ENCODE results near the gene ABCC6. TPM values are rescaled to one million over a fixed set of nuclear protein-coding genes. Genes with fewer than 3 reads are reported as not detected.

The ABCC6 gene
- polyA plus RNA-seq, 1 of the 3 experiments (the other 2 are of a cell fraction) = 0.71 TPM

DNA sequence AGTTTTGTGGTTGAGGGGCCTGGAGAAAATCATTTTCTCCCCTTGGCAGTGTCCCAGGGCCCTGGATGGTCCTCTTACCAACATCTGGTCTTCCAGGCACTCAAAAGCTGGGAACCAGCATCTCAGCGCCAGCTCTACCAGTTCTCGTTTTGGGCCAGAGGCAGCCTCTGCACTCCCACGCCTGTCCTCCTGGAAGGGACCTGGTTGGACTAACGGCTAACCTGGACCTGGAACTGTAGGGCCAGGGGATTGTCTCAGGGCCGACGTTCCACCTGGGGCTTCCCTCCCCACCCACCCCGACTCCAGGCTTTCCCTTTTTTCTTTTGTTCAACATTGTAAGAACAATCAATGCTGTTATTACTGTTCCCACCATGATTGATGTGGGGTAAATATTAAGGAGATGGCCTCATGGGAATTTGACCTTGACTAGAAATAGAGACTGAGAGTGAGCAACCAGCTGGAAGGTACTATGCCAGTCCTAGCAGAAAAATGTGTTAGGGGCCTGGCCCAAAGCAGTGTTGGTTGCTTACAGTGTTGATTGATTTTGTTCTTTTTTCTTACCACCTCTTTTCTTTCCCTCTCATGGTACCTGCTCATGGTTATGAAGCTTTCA, 81.4 kb downstream of the ABCC6 start:
- Histone ChIP-seq H3K9me2 (no peaks in the 10 kb centered on the region), H3K4me2 (no peak overlapping the region), H3K9ac (no peak overlapping the region), H3K4me3 (ENCODE audit: low read depth in 2 of 2, low read length in 1 of 2) (no peak overlapping the region), H3K79me2 (ENCODE audit: insufficient read depth) (no peaks in the 10 kb centered on the region), H3K9me3 (no peaks in the 10 kb centered on the region), H3F3A (replicated peaks; ENCODE audit: insufficient read depth) (peaks cover 3% of the 10 kb centered on the region), H3K27me3 (ENCODE audit: insufficient read depth) (no peaks in the 10 kb centered on the region), H3K27ac (ENCODE audit: low read depth in 2 of 2, low read length in 1 of 2) (no peak overlapping the region), H2AFZ (ENCODE audit: low read depth) (no peak overlapping the region), H3K36me3 (replicated peaks in 1 of 2; ENCODE audit: control insufficient read depth in 1 of 2, insufficient read depth in 2 of 2, low read length in 1 of 2) (peaks cover 29 to 32% of the 10 kb centered on the region in 2 experiments), H3K4me1 (ENCODE audit: control insufficient read depth in 1 of 2, insufficient read depth in 2 of 2, low read depth in 1 of 2, low read length in 1 of 2) (peaks cover 0 to 23% of the 10 kb centered on the region in 2 experiments; a peak in 1 of 4 replicates), H4K20me1 (ENCODE audit: insufficient read depth) (no peaks in the 10 kb centered on the region)
- POLR2A ChIA-PET = no interaction called here
- 83% methylated on average over 7 of the region's 7 CpGs for WGBS (ENCODE audit: low lambda C conversion rate)
- TF ChIP-seq MAX (IDR thresholded peaks at IDR 0.05; ENCODE audit: low read depth) = no peak
- TF ChIP-seq SIN3A (IDR thresholded peaks at IDR 0.05; ENCODE audit: borderline replicate concordance, low read depth, low read length) = no peak
- TF ChIP-seq NFIC (IDR thresholded peaks at IDR 0.05; ENCODE audit: borderline replicate concordance) = no peak
- no peak for TF ChIP-seq RFX5 (IDR thresholded peaks at IDR 0.05; ENCODE audit: low read length)
- no peak for TF ChIP-seq USF2 (IDR thresholded peaks at IDR 0.05; ENCODE audit: borderline replicate concordance, low read depth, low read length)
- no peak for TF ChIP-seq RCOR1 (IDR thresholded peaks at IDR 0.05; ENCODE audit: low read length)
- no peak for TF ChIP-seq POLR2AphosphoS5 (IDR thresholded peaks at IDR 0.05; ENCODE audit: low read depth, low read length)
- no peak for TF ChIP-seq GABPA (IDR thresholded peaks at IDR 0.05; ENCODE audit: low read depth)
- TF ChIP-seq CHD2 (IDR thresholded peaks at IDR 0.05; ENCODE audit: low read length, partially characterized antibody) = no peak
- TF ChIP-seq GATA2 (CRISPR knock-in tag; IDR thresholded peaks at IDR 0.05) = no peak
- TF ChIP-seq RAD21 (IDR thresholded peaks at IDR 0.05; ENCODE audit: low read length) = no peak
- TF ChIP-seq TAF1 (IDR thresholded peaks at IDR 0.05; ENCODE audit: borderline replicate concordance, low read depth, low read length) = no peak
- no peak for TF ChIP-seq MEF2A (IDR thresholded peaks at IDR 0.05; ENCODE audit: borderline replicate concordance, low read depth)
- no peak for DNase-seq
- CTCF ChIA-PET = interaction anchor here (1.0 to 1.8 kb wide), 4 partner anchors 9 to 29 kb away, joined by 3 to 4 read pairs (median 4); no protein-coding TSS in a partner anchor

DNA sequence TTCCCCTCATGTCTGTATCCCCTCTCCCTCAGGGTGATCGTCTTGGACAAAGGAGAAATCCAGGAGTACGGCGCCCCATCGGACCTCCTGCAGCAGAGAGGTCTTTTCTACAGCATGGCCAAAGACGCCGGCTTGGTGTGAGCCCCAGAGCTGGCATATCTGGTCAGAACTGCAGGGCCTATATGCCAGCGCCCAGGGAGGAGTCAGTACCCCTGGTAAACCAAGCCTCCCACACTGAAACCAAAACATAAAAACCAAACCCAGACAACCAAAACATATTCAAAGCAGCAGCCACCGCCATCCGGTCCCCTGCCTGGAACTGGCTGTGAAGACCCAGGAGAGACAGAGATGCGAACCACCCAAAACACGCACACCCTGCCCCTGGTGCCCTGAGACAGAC, 82.2 kb downstream of the ABCC6 start:
- H3F3A ChIP-seq (replicated peaks; ENCODE audit: insufficient read depth) = peaks cover 3% of the 10 kb centered on the region
- peaks cover 29 to 39% of the 10 kb centered on the region in 2 experiments for H3K36me3 ChIP-seq (replicated peaks in 1 of 2; ENCODE audit: control insufficient read depth in 1 of 2, insufficient read depth in 2 of 2, low read length in 1 of 2)
- no peaks in the 10 kb centered on the region for H3K9me2 ChIP-seq
- no peaks in the 10 kb centered on the region for H4K20me1 ChIP-seq (ENCODE audit: insufficient read depth)
- ChIA-PET POLR2A (interaction anchor here (0.6 kb wide), 1 partner anchor 1129 kb away, joined by 3 read pairs; no protein-coding TSS in a partner anchor), CTCF (interaction anchor here (0.8 to 1.7 kb wide), 2 partner anchors 14 to 19 kb away, joined by 3 to 4 read pairs; no protein-coding TSS in a partner anchor)
- no peaks in the 10 kb centered on the region for H3K9me3 ChIP-seq
- H3K27me3 ChIP-seq (ENCODE audit: insufficient read depth) = no peaks in the 10 kb centered on the region
- H3K4me2 ChIP-seq = no peak overlapping the region
- H2AFZ ChIP-seq (ENCODE audit: low read depth) = no peak overlapping the region
- WGBS (ENCODE audit: low lambda C conversion rate) = 95% methylated on average over 6 of the region's 11 CpGs
- no peak for TF ChIP-seq GATA2 (CRISPR knock-in tag; IDR thresholded peaks at IDR 0.05)
- no peak for TF ChIP-seq NRF1 (IDR thresholded peaks at IDR 0.05; ENCODE audit: low read depth, low read length)
- no peak for TF ChIP-seq TAF1 (IDR thresholded peaks at IDR 0.05; ENCODE audit: borderline replicate concordance, low read depth, low read length)
- no peak for TF ChIP-seq MAX (IDR thresholded peaks at IDR 0.05; ENCODE audit: low read depth)
- TF ChIP-seq, protein P1, sequence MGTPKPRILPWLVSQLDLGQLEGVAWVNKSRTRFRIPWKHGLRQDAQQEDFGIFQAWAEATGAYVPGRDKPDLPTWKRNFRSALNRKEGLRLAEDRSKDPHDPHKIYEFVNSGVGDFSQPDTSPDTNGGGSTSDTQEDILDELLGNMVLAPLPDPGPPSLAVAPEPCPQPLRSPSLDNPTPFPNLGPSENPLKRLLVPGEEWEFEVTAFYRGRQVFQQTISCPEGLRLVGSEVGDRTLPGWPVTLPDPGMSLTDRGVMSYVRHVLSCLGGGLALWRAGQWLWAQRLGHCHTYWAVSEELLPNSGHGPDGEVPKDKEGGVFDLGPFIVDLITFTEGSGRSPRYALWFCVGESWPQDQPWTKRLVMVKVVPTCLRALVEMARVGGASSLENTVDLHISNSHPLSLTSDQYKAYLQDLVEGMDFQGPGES (IDR thresholded peaks at IDR 0.05; ENCODE audit: low read depth, low read length) = no peak
- no peak for TF ChIP-seq SMC3 (IDR thresholded peaks at IDR 0.05; ENCODE audit: low read depth, low read length)
- no peak for TF ChIP-seq MEF2A (IDR thresholded peaks at IDR 0.05; ENCODE audit: borderline replicate concordance, low read depth)
- TF ChIP-seq EP300 (IDR thresholded peaks at IDR 0.05; ENCODE audit: borderline replicate concordance in 1 of 2, low read depth in 1 of 2, low read length in 1 of 2) = no peak
- no peak for TF ChIP-seq ELF1 (IDR thresholded peaks at IDR 0.05)
- TF ChIP-seq NFIC (IDR thresholded peaks at IDR 0.05; ENCODE audit: borderline replicate concordance) = no peak
- TF ChIP-seq RCOR1 (IDR thresholded peaks at IDR 0.05; ENCODE audit: low read length) = no peak
- no peak for TF ChIP-seq SIN3A (IDR thresholded peaks at IDR 0.05; ENCODE audit: borderline replicate concordance, low read depth, low read length)
- TF ChIP-seq RFX5 (IDR thresholded peaks at IDR 0.05; ENCODE audit: low read length) = no peak
- no peak for TF ChIP-seq ZBTB33 (IDR thresholded peaks at IDR 0.05; ENCODE audit: borderline replicate concordance, low read depth)
- TF ChIP-seq USF1 (IDR thresholded peaks at IDR 0.05; ENCODE audit: borderline replicate concordance, low read depth) = no peak
- H3K9ac ChIP-seq = no peak overlapping the region
- no peaks in the 10 kb centered on the region for H3K79me2 ChIP-seq (ENCODE audit: insufficient read depth)
- DNase-seq = no peak
- H3K4me1 ChIP-seq (ENCODE audit: control insufficient read depth in 1 of 2, insufficient read depth in 2 of 2, low read depth in 1 of 2, low read length in 1 of 2) = peaks cover 0 to 16% of the 10 kb centered on the region in 2 experiments; a peak in 1 of 4 replicates
- H3K4me3 ChIP-seq (ENCODE audit: low read depth in 2 of 2, low read length in 1 of 2) = no peak overlapping the region
- H3K27ac ChIP-seq (ENCODE audit: low read depth in 2 of 2, low read length in 1 of 2) = no peak overlapping the region

Measured in SK-N-SH (cell line).